IgD-negative memory B cell (primary cell): ENCODE measurements around the gene SH3PXD2A. TPM values are rescaled to one million over a fixed set of nuclear protein-coding genes. Genes with fewer than 3 reads are reported as not detected.
A peak's percentile ranks its signal among the peaks of the same experiment; 100 is the strongest.

Experiments used
- H3K27ac Mint-ChIP-seq, 3 donors: one replicate each; pipeline ENCODE4 v1.8.0; 2020 to 2022; ENCODE audit warnings: mild to moderate bottlenecking in 3 of 3, mixed read lengths in 3 of 3, moderate library complexity in 1 of 3
- H3K27me3 Mint-ChIP-seq: one replicate; pipeline ENCODE4 v1.8.0; 2021; ENCODE audit warnings: mixed read lengths
- H3K36me3 Mint-ChIP-seq: one replicate; pipeline ENCODE4 v1.8.0; 2020; ENCODE audit warnings: mild to moderate bottlenecking, mixed read lengths
- H3K4me1 Mint-ChIP-seq, 3 donors: one replicate each; pipeline ENCODE4 v1.8.0; 2020 to 2022; ENCODE audit warnings: mixed read lengths in 3 of 3, mild to moderate bottlenecking in 1 of 3
- H3K4me3 Mint-ChIP-seq, 4 donors: one replicate each; pipeline ENCODE4 v1.8.0; 2020 to 2022; ENCODE audit warnings: mild to moderate bottlenecking in 4 of 4, mixed read lengths in 4 of 4, moderate library complexity in 3 of 4
- H3K9me3 Mint-ChIP-seq, 3 donors: one replicate each; pipeline ENCODE4 v1.8.0; 2020 to 2021; ENCODE audit warnings: mixed read lengths in 3 of 3, mild to moderate bottlenecking in 1 of 3
- polyA plus RNA-seq: library from polyadenylated mRNA; unstranded; fragments of 300-500 nt; fragmentation: Illumina TruSeq; gene quantifications from one replicate; pipeline ENCODE4 v1.2.3, GENCODE V29; 2021

SH3PXD2A gene
- polyA plus RNA-seq, 1 donor from 2014 or later, result 1.2 TPM

- peak overlapping the region in 2 of 3 donors; percentile 46 to 86 for H3K27ac Mint-ChIP-seq
- H3K9me3 Mint-ChIP-seq, result peaks cover 0 to 1% (median 0%) of the 10 kb centered on the region in 3 donors
- no peak overlapping the region for H3K4me3 Mint-ChIP-seq
- H3K36me3 Mint-ChIP-seq, result no peaks in the 10 kb centered on the region
- H3K27me3 Mint-ChIP-seq, result peaks cover 26% of the 10 kb centered on the region
- peaks cover 0 to 1% (median 0%) of the 10 kb centered on the region in 3 donors for H3K4me1 Mint-ChIP-seq
Measured at GRCh38 chr10:103559776-103560175, 295.6 kb downstream of the SH3PXD2A start.

GRCh38 chr10:103558911-103559310, 296.5 kb downstream of the SH3PXD2A start:
- Mint-ChIP-seq H3K4me3 (no peak overlapping the region), H3K4me1 (peaks cover 0 to 2% (median 0%) of the 10 kb centered on the region in 3 donors), H3K9me3 (peaks cover 0 to 3% (median 0%) of the 10 kb centered on the region in 3 donors), H3K27me3 (peaks cover 35% of the 10 kb centered on the region), H3K27ac (no peak overlapping the region), H3K36me3 (no peaks in the 10 kb centered on the region)

GRCh38 chr10:103557455-103557854, 297.9 kb downstream of the SH3PXD2A start:
- Mint-ChIP-seq H3K27ac (no peak overlapping the region), H3K4me3 (no peak overlapping the region), H3K4me1 (peaks cover 0 to 2% (median 0%) of the 10 kb centered on the region in 3 donors), H3K36me3 (no peaks in the 10 kb centered on the region), H3K9me3 (peaks cover 0 to 3% (median 0%) of the 10 kb centered on the region in 3 donors), H3K27me3 (peaks cover 36% of the 10 kb centered on the region)

GRCh38 chr10:103556383-103557007, 298.9 kb downstream of the SH3PXD2A start:
- no peaks in the 10 kb centered on the region for H3K36me3 Mint-ChIP-seq
- H3K27me3 Mint-ChIP-seq, result peaks cover 36% of the 10 kb centered on the region
- peak overlapping the region in 2 of 4 donors; percentile 32 to 40 for H3K4me3 Mint-ChIP-seq
- no peak overlapping the region for H3K27ac Mint-ChIP-seq
- peaks cover 0 to 2% (median 0%) of the 10 kb centered on the region in 3 donors for H3K4me1 Mint-ChIP-seq
- H3K9me3 Mint-ChIP-seq, result peaks cover 0 to 3% (median 0%) of the 10 kb centered on the region in 3 donors

- Mint-ChIP-seq H3K4me3 (peak overlapping the region in 3 of 4 donors; percentile 32 to 52 (median 51)), H3K4me1 (peaks cover 0 to 2% (median 0%) of the 10 kb centered on the region in 3 donors), H3K9me3 (peaks cover 0 to 3% (median 0%) of the 10 kb centered on the region in 3 donors), H3K36me3 (no peaks in the 10 kb centered on the region), H3K27ac (no peak overlapping the region), H3K27me3 (peaks cover 32% of the 10 kb centered on the region)
Measured at GRCh38 chr10:103555712-103556111, 299.7 kb downstream of the SH3PXD2A start.

- no peak overlapping the region for H3K27ac Mint-ChIP-seq
- peaks cover 0 to 2% (median 0%) of the 10 kb centered on the region in 3 donors for H3K4me1 Mint-ChIP-seq
- peaks cover 0 to 3% (median 0%) of the 10 kb centered on the region in 3 donors for H3K9me3 Mint-ChIP-seq
- H3K27me3 Mint-ChIP-seq, result peaks cover 32% of the 10 kb centered on the region
- H3K4me3 Mint-ChIP-seq, result peak overlapping the region in 2 of 4 donors; percentile 51 to 52
- no peaks in the 10 kb centered on the region for H3K36me3 Mint-ChIP-seq
Measured at GRCh38 chr10:103555325-103555649, 300.1 kb downstream of the SH3PXD2A start.

- peak overlapping the region in 3 of 4 donors; percentile 72 to 91 (median 87) for H3K4me3 Mint-ChIP-seq
- peaks cover 32% of the 10 kb centered on the region for H3K27me3 Mint-ChIP-seq
Measured at GRCh38 chr10:103554488-103555324, 300.7 kb downstream of the SH3PXD2A start.

GRCh38 chr10:103553743-103554487, 301.5 kb downstream of the SH3PXD2A start:
- Mint-ChIP-seq H3K4me3 (peak overlapping the region in 2 of 4 donors; percentile 38 to 86), H3K36me3 (peaks cover 1% of the 10 kb centered on the region), H3K27ac (no peak overlapping the region), H3K9me3 (peaks cover 0 to 3% (median 0%) of the 10 kb centered on the region in 3 donors), H3K27me3 (peaks cover 28% of the 10 kb centered on the region), H3K4me1 (peaks cover 0 to 6% (median 0%) of the 10 kb centered on the region in 3 donors)

More at GRCh38 chr10:103554488-103555324, 300.7 kb downstream of the SH3PXD2A start:
- peaks cover 1% of the 10 kb centered on the region for H3K36me3 Mint-ChIP-seq
- peaks cover 0 to 3% (median 0%) of the 10 kb centered on the region in 3 donors for H3K9me3 Mint-ChIP-seq
- H3K4me1 Mint-ChIP-seq, result peaks cover 0 to 2% (median 0%) of the 10 kb centered on the region in 3 donors
- no peak overlapping the region for H3K27ac Mint-ChIP-seq

GRCh38 chr10:103552856-103553742, 302.3 kb downstream of the SH3PXD2A start:
- H3K27ac Mint-ChIP-seq, result no peak overlapping the region
- peaks cover 0 to 6% (median under 1%) of the 10 kb centered on the region in 3 donors for H3K4me1 Mint-ChIP-seq
- H3K9me3 Mint-ChIP-seq, result peaks cover 0 to 2% (median 0%) of the 10 kb centered on the region in 3 donors
- H3K4me3 Mint-ChIP-seq, result no peak overlapping the region
- H3K27me3 Mint-ChIP-seq, result peaks cover 26% of the 10 kb centered on the region
- peaks cover 1% of the 10 kb centered on the region for H3K36me3 Mint-ChIP-seq

GRCh38 chr10:103551619-103552602, 303.5 kb downstream of the SH3PXD2A start:
- H3K4me1 Mint-ChIP-seq, result peaks cover 5 to 13% (median 9%) of the 10 kb centered on the region in 3 donors
- peaks cover 0 to 2% (median 0%) of the 10 kb centered on the region in 3 donors for H3K9me3 Mint-ChIP-seq
- peaks cover 24% of the 10 kb centered on the region for H3K27me3 Mint-ChIP-seq
- no peak overlapping the region for H3K27ac Mint-ChIP-seq
- H3K36me3 Mint-ChIP-seq, result peaks cover 1% of the 10 kb centered on the region
- H3K4me3 Mint-ChIP-seq, result no peak overlapping the region

- Mint-ChIP-seq H3K9me3 (peaks cover 0 to 2% (median 0%) of the 10 kb centered on the region in 3 donors), H3K27me3 (peaks cover 11% of the 10 kb centered on the region), H3K4me3 (peak overlapping the region in 1 of 4 donors; percentile 55), H3K36me3 (peaks cover 1% of the 10 kb centered on the region), H3K27ac (peak overlapping the region in 1 of 3 donors; percentile 27), H3K4me1 (peaks cover 5 to 13% (median 9%) of the 10 kb centered on the region in 3 donors)
Measured at GRCh38 chr10:103550229-103550628, 305.1 kb downstream of the SH3PXD2A start.

- H3K4me3 Mint-ChIP-seq, result peak overlapping the region in 2 of 4 donors; percentile 74 to 78
- peak overlapping the region in 1 of 3 donors; percentile 25 for H3K27ac Mint-ChIP-seq
- H3K4me1 Mint-ChIP-seq, result peaks cover 5 to 11% (median 9%) of the 10 kb centered on the region in 3 donors
- H3K9me3 Mint-ChIP-seq, result no peaks in the 10 kb centered on the region
- peaks cover 6% of the 10 kb centered on the region for H3K27me3 Mint-ChIP-seq
- peaks cover 1% of the 10 kb centered on the region for H3K36me3 Mint-ChIP-seq
Measured at GRCh38 chr10:103549349-103549685, 306.1 kb downstream of the SH3PXD2A start.
